Large intestine (tissue), 3 donors: ENCODE results near the gene FBXO30. TPM values are rescaled to one million over a fixed set of nuclear protein-coding genes. Genes with fewer than 3 reads are reported as not detected.
A peak's percentile ranks its signal among the peaks of the same experiment; 100 is the strongest.

ENCODE experiments used
- DNase-seq, 2 donors: peaks; one replicate each; pipeline versions ENCODE4 v3.0.0 to v3.0.0-alpha.2; 2013
- H3K27ac ChIP-seq: one replicate; pipeline ENCODE4 v1.5.1; 2013; ENCODE audit warnings: low read length
- H3K27me3 ChIP-seq: 2 replicates; pipeline ENCODE4 v1.6.1; 2013; ENCODE audit warnings: low read length; ENCODE audit not compliant: control insufficient read depth, insufficient read depth
- H3K36me3 ChIP-seq: 2 replicates; pipeline ENCODE4 v1.6.1; 2013; ENCODE audit warnings: low read length; ENCODE audit not compliant: control insufficient read depth, insufficient read depth
- H3K4me1 ChIP-seq: one replicate; pipeline ENCODE4 v1.6.1; 2013; ENCODE audit warnings: low read length; ENCODE audit not compliant: control insufficient read depth, insufficient read depth
- H3K4me3 ChIP-seq: one replicate; pipeline ENCODE4 v1.5.1; 2013; ENCODE audit warnings: low read length
- H3K9me3 ChIP-seq: one replicate; pipeline ENCODE4 v1.6.1; 2013; ENCODE audit warnings: mild to moderate bottlenecking, low read depth, low read length, moderate library complexity; ENCODE audit not compliant: control insufficient read depth
- WGBS: methylation state at CpG from one replicate; pipeline ENCODE4 v1.1.5; 2013; ENCODE audit warnings: low lambda C conversion rate; ENCODE audit not compliant: insufficient coverage; 5-methylcytosine and 5-hydroxymethylcytosine counted together
- polyA plus RNA-seq: library from polyadenylated mRNA; unstranded; fragments of 120-200 nt; gene quantifications from one replicate; pipeline ENCODE4 v1.2.1, GENCODE V29; 2013

FBXO30 gene
- polyA plus RNA-seq, 1 donor: 11.9 TPM

GRCh38 chr6:145761584-145761983 is 53.0 kb downstream of the FBXO30 start:
- H3K36me3 ChIP-seq: no peaks in the 10 kb centered on the region
- no peaks in the 10 kb centered on the region for H3K27me3 ChIP-seq
- DNase-seq: no peak
- H3K4me1 ChIP-seq: no peaks in the 10 kb centered on the region
- no peak overlapping the region for H3K4me3 ChIP-seq
- no peaks in the 10 kb centered on the region for H3K9me3 ChIP-seq
- no peak overlapping the region for H3K27ac ChIP-seq

GRCh38 chr6:145758113-145758512 is 56.5 kb downstream of the FBXO30 start:
- Histone ChIP-seq H3K4me3 (no peak overlapping the region), H3K27me3 (no peaks in the 10 kb centered on the region), H3K9me3 (no peaks in the 10 kb centered on the region), H3K36me3 (no peaks in the 10 kb centered on the region), H3K4me1 (no peaks in the 10 kb centered on the region), H3K27ac (no peak overlapping the region)
- 100% methylated on average over 1 of the region's 4 CpGs for WGBS
- DNase-seq: no peak

GRCh38 chr6:145756170-145756662 is 58.4 kb downstream of the FBXO30 start:
- Histone ChIP-seq H3K27me3 (no peaks in the 10 kb centered on the region), H3K36me3 (no peaks in the 10 kb centered on the region), H3K4me1 (no peaks in the 10 kb centered on the region), H3K9me3 (no peaks in the 10 kb centered on the region), H3K4me3 (no peak overlapping the region), H3K27ac (no peak overlapping the region)
- DNase-seq: peak in 1 of 2 donors; percentile 26
- no CpG with 5 or more reads among the region's 1 CpG for WGBS

- Histone ChIP-seq H3K9me3 (no peaks in the 10 kb centered on the region), H3K27ac (no peak overlapping the region), H3K4me3 (no peak overlapping the region)
Measured at GRCh38 chr6:145755682-145756081, 58.9 kb downstream of the FBXO30 start.

GRCh38 chr6:145752638-145753037 is 62.0 kb downstream of the FBXO30 start:
- Histone ChIP-seq H3K4me3 (no peak overlapping the region), H3K27ac (no peak overlapping the region), H3K4me1 (no peaks in the 10 kb centered on the region), H3K9me3 (no peaks in the 10 kb centered on the region), H3K27me3 (no peaks in the 10 kb centered on the region), H3K36me3 (no peaks in the 10 kb centered on the region)
- no peak for DNase-seq
- no CpG with 5 or more reads among the region's 2 CpGs for WGBS

More at GRCh38 chr6:145755682-145756081, 58.9 kb downstream of the FBXO30 start:
- no peaks in the 10 kb centered on the region for H3K36me3 ChIP-seq
- H3K27me3 ChIP-seq: no peaks in the 10 kb centered on the region
- H3K4me1 ChIP-seq: no peaks in the 10 kb centered on the region
- no peak for DNase-seq

GRCh38 chr6:145749632-145750031 is 65.0 kb downstream of the FBXO30 start:
- no peaks in the 10 kb centered on the region for H3K36me3 ChIP-seq
- H3K4me1 ChIP-seq: no peaks in the 10 kb centered on the region
- H3K27ac ChIP-seq: no peak overlapping the region
- WGBS: no CpG with 5 or more reads among the region's 1 CpG
- H3K4me3 ChIP-seq: no peak overlapping the region
- peak; percentile 31 to 72 for DNase-seq
- H3K9me3 ChIP-seq: no peaks in the 10 kb centered on the region
- no peaks in the 10 kb centered on the region for H3K27me3 ChIP-seq

- no peak overlapping the region for H3K27ac ChIP-seq
- no peaks in the 10 kb centered on the region for H3K9me3 ChIP-seq
- no peaks in the 10 kb centered on the region for H3K36me3 ChIP-seq
- H3K27me3 ChIP-seq: no peaks in the 10 kb centered on the region
- H3K4me1 ChIP-seq: no peaks in the 10 kb centered on the region
- DNase-seq: no peak
- H3K4me3 ChIP-seq: no peak overlapping the region
- WGBS: no CpG with 5 or more reads among the region's 1 CpG
Measured at GRCh38 chr6:145745861-145746260, 68.7 kb downstream of the FBXO30 start.

- no peaks in the 10 kb centered on the region for H3K9me3 ChIP-seq
- H3K27me3 ChIP-seq: no peaks in the 10 kb centered on the region
- H3K4me1 ChIP-seq: no peaks in the 10 kb centered on the region
- no peak for DNase-seq
- H3K36me3 ChIP-seq: no peaks in the 10 kb centered on the region
- WGBS: no CpG with 5 or more reads among the region's 2 CpGs
- H3K4me3 ChIP-seq: no peak overlapping the region
- H3K27ac ChIP-seq: no peak overlapping the region
Measured at GRCh38 chr6:145744619-145745018, 70.0 kb downstream of the FBXO30 start.

Other genes starting within 250 kb of the FBXO30 start
- gene EPM2A, start 79.3 kb downstream of the FBXO30 start, polyA plus RNA-seq: 7.0 TPM
- gene SHPRH, start 149.6 kb upstream of the FBXO30 start, polyA plus RNA-seq: 10.0 TPM
- gene GRM1, start 214.3 kb upstream of the FBXO30 start, polyA plus RNA-seq: 0.04 TPM